Adipocyte (in vitro differentiated cells): ENCODE results near the gene GDF15.

Experiments
- DNase-seq: peaks from one replicate; pipeline ENCODE4 v3.0.0-alpha.2; 2015; ENCODE audit warnings: low read depth
- H3K27me3 ChIP-seq: replicated peaks from 2 replicates; pipeline ENCODE4 v1.7.0; 2013; ENCODE audit warnings: mild to moderate bottlenecking, low read length, moderate library complexity; ENCODE audit not compliant: control insufficient read depth, insufficient read depth
- H3K36me3 ChIP-seq: 2 replicates; pipeline ENCODE4 v1.7.0; 2013; ENCODE audit warnings: low read length, mild to moderate bottlenecking, moderate library complexity; ENCODE audit not compliant: control insufficient read depth, insufficient read depth, severe bottlenecking
- H3K4me1 ChIP-seq: 2 replicates; pipeline ENCODE4 v1.7.0; 2013; ENCODE audit warnings: mild to moderate bottlenecking, low read length, moderate library complexity; ENCODE audit not compliant: control insufficient read depth, insufficient read depth
- H3K4me3 ChIP-seq: 2 replicates; pipeline ENCODE4 v1.7.0; 2013; ENCODE audit warnings: mild to moderate bottlenecking, low read length, moderate library complexity
- H3K9ac ChIP-seq: 2 replicates; pipeline ENCODE4 v1.7.0; 2013; ENCODE audit warnings: mild to moderate bottlenecking, low read length, moderate library complexity
- H3K9me3 ChIP-seq: 2 replicates; pipeline ENCODE4 v1.7.0; 2013; ENCODE audit warnings: mild to moderate bottlenecking, low read length, moderate library complexity; ENCODE audit not compliant: control insufficient read depth

Gene GDF15

DNA sequence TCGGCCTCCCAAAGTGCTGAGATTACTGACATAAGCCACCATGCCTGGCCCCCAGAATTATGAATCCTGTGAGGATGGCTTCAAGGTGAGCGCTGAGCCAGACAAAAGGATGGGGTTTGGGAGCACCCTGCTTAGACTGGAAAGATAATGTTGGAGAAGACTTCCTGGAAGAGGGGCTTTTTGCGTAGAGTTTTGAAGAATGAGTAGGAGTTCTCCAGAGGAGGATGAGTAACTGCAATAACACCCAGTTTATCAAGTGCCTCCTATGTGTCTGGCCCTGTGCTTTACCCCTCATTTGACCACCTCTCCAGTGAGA lies 641 bp upstream of the GDF15 start:
- H3K36me3 ChIP-seq: no peaks in the 10 kb centered on the region
- DNase-seq: no peak
- no peak overlapping the region for H3K9ac ChIP-seq
- H3K4me1 ChIP-seq: peaks cover 15% of the 10 kb centered on the region
- H3K9me3 ChIP-seq: no peaks in the 10 kb centered on the region
- no peak overlapping the region for H3K4me3 ChIP-seq
- H3K27me3 ChIP-seq: no peaks in the 10 kb centered on the region

- DNase-seq: peak; percentile 62
- Histone ChIP-seq H3K27me3 (no peaks in the 10 kb centered on the region), H3K9me3 (no peaks in the 10 kb centered on the region), H3K36me3 (no peaks in the 10 kb centered on the region), H3K4me3 (peak overlapping the region; percentile 79), H3K4me1 (peaks cover 11% of the 10 kb centered on the region), H3K9ac (peak overlapping the region; percentile 81)
These were observed 749 bp downstream of the GDF15 start for GRCh38 chr19:18386543-18387271.

GRCh38 chr19:18388100-18388959 lies 2.4 kb downstream of the GDF15 start:
- Histone ChIP-seq H3K36me3 (no peaks in the 10 kb centered on the region), H3K9ac (peak overlapping the region; percentile 81), H3K9me3 (no peaks in the 10 kb centered on the region), H3K4me3 (peak overlapping the region; percentile 79), H3K27me3 (no peaks in the 10 kb centered on the region), H3K4me1 (peaks cover 11% of the 10 kb centered on the region)
- peak; percentile 76 for DNase-seq

DNA sequence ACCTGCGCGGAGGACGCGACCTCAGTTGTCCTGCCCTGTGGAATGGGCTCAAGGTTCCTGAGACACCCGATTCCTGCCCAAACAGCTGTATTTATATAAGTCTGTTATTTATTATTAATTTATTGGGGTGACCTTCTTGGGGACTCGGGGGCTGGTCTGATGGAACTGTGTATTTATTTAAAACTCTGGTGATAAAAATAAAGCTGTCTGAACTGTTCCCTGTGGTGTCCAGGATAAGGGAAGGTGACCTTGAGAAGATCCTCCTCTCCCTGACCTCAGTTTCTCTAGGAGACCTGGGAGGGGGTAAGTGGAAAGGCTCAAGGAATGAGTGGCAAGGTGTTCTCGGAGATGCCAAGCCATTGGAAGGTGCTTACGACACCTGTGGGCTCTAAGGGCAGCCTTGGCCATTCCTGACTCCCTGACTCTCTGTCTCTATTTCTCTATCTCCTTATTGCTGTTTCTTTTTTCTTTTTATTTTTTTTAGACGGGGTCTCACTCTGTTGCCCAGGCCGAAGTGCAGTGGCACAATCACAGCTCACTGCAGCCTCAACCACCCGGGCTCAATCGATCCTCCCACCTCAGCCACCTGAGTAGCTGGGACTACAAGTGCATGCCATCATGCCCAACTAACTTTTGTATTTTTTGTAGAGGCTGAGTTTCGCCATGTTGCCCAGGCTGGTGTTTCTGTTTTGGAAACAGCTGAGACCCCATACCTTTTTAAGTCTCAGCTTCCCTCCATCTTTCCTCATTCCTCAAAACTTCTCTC lies 3.2 kb downstream of the GDF15 start:
- no peak for DNase-seq
- H3K9me3 ChIP-seq: no peaks in the 10 kb centered on the region
- H3K4me1 ChIP-seq: peaks cover 11% of the 10 kb centered on the region
- no peaks in the 10 kb centered on the region for H3K36me3 ChIP-seq
- H3K9ac ChIP-seq: peak overlapping the region; percentile 81
- H3K4me3 ChIP-seq: peak overlapping the region; percentile 79
- no peaks in the 10 kb centered on the region for H3K27me3 ChIP-seq

- H3K4me3 ChIP-seq: no peak overlapping the region
- no peaks in the 10 kb centered on the region for H3K36me3 ChIP-seq
- H3K27me3 ChIP-seq: no peaks in the 10 kb centered on the region
- no peak for DNase-seq
- peaks cover 11% of the 10 kb centered on the region for H3K4me1 ChIP-seq
- H3K9me3 ChIP-seq: no peaks in the 10 kb centered on the region
- H3K9ac ChIP-seq: no peak overlapping the region
These were observed 3.7 kb downstream of the GDF15 start for GRCh38 chr19:18389726-18390064.

DNA sequence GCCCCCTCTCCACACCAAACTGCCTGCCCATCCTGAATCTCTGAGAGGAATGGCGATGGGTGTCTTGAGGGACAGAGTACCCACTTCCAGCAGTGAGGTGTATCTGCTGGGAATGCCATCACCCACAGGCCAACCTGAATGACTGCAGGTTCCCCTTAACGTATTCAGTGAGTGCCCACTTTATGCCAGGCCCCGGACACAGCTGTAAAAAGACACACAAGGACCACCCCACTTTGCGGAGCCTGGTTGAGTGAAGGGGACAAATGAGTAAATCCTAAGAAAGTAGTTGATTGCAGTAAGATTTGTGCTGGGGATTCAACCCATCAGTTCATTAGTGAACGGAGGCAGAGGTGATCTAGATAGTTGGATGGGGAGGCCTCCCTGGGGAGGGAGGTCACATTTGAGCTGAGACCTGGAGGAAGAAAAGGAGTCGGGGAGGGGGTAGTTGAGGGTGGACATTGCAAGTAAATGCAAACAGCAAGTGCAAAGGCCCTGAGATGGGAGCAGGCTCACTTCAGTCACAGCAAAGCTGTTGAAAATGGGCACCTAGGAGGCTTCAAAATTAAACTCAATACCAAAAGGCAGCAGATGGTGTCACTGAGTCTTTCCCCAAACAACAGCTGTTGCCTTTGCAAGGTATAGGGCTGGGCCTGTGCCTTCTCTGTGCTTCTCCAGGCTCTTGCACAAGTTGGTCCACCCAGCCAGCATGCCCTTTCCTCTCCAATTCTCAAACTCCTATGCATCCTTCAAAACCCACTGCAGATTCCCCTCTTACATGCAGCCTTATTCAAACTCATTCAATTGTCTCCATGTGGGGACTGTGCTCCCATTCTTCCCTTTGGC lies 4.3 kb downstream of the GDF15 start:
- DNase-seq: no peak
- no peak overlapping the region for H3K4me3 ChIP-seq
- H3K36me3 ChIP-seq: no peaks in the 10 kb centered on the region
- H3K9ac ChIP-seq: no peak overlapping the region
- no peaks in the 10 kb centered on the region for H3K9me3 ChIP-seq
- peaks cover 11% of the 10 kb centered on the region for H3K4me1 ChIP-seq
- no peaks in the 10 kb centered on the region for H3K27me3 ChIP-seq

DNA sequence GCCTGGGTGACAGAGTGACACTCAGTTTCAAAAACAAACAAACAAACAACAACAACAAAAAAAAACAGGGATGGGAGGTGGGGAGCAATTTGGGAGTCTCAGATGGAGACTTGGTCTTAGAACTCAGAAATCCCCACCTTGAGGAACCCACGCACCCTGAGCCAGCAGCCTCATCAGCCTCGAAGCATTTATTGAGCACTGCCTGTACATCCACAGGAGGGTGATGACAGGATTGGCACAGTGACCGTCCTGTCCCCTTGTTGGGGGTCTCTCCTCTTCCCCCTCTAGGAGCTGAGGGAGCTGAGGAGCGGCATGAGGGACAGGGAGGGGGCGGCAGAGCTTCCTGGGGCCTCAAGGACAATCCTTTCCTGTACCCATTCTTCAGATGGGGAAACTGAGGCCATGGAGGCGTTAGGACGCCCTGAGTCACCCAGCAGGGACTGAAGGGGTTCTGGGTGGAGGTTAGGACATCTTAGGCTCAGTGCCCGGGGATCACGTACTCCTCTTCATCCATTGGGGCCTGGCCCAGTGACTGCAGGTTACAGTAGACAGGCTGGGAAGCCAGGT lies 5.6 kb downstream of the GDF15 start:
- peaks cover 9% of the 10 kb centered on the region for H3K4me1 ChIP-seq
- H3K4me3 ChIP-seq: no peak overlapping the region
- H3K36me3 ChIP-seq: no peaks in the 10 kb centered on the region
- no peaks in the 10 kb centered on the region for H3K27me3 ChIP-seq
- no peak for DNase-seq
- no peaks in the 10 kb centered on the region for H3K9me3 ChIP-seq
- H3K9ac ChIP-seq: no peak overlapping the region

DNA sequence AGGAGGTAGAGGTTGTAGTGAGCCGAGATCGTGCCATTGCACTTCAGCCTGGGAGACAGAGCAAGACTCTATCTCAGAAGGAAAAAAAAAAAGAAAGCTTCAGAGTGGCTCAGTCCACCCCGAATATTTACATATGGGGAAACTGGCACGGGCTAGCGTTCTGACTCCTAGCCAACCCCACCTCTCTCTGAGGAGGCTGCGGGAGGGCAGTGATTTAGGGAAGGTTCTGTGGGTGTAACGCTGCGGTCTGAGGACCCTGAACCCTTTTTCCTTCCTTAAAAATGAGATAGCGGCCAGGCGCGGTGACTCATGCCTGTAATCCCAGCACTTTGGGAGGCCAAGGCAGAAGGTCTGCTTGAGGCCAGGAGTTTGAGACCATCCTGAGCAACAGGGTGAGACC lies 6.5 kb downstream of the GDF15 start:
- no peaks in the 10 kb centered on the region for H3K36me3 ChIP-seq
- H3K27me3 ChIP-seq: peaks cover under 1% of the 10 kb centered on the region
- no peaks in the 10 kb centered on the region for H3K9me3 ChIP-seq
- no peak overlapping the region for H3K4me3 ChIP-seq
- DNase-seq: no peak
- no peak overlapping the region for H3K9ac ChIP-seq
- peaks cover 3% of the 10 kb centered on the region for H3K4me1 ChIP-seq

DNA sequence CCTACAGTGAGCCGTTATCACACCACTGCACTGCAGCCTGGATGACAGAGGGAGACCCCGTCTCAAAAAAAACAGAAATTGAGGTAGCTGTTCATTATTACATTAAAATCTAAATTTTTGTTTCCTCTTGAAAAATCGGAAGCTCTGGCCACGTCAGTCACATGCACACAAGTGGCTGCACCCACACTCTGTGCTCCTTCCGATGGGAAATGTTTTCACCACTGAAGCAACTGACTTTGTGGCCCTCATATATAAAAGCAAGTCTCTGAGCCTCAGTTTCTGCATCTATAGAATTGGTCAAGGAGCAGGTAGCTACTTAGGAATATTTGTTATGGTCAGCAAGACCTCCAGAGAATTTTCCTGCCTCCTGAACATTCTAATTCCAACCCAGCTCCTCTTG lies 7.0 kb downstream of the GDF15 start:
- Histone ChIP-seq H3K27me3 (peaks cover 5% of the 10 kb centered on the region), H3K36me3 (no peaks in the 10 kb centered on the region), H3K9me3 (no peaks in the 10 kb centered on the region), H3K4me3 (no peak overlapping the region), H3K4me1 (peaks cover 3% of the 10 kb centered on the region), H3K9ac (no peak overlapping the region)
- no peak for DNase-seq

DNA sequence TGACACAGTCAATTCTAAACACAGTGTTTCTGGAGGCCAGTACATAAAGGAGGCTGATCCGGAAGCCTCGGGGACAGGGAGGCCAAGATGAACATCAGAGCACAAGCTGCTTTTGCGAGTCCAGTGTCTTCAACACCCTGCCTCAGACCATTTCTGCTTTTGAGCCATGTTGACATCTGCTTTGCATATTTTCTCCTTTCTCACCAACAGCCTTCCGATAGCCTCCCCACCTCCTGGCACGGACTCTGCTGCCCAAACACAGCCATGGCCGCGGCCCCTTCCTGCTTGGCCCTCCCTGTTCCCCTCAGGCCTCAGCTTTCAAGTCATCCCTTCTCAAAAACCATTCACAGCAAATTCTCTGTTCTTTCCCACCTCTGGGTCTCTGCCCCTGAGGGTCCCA lies 7.9 kb downstream of the GDF15 start:
- no peak for DNase-seq
- Histone ChIP-seq H3K27me3 (peaks cover 7% of the 10 kb centered on the region), H3K36me3 (no peaks in the 10 kb centered on the region), H3K4me1 (peaks cover 3% of the 10 kb centered on the region), H3K4me3 (no peak overlapping the region), H3K9me3 (no peaks in the 10 kb centered on the region), H3K9ac (no peak overlapping the region)
